ENCODE data around the gene HIP1.
"Not testable (repeated sequence)": the region's sequence is repeated elsewhere in the genome, so short reads cannot be mapped to it uniquely, and the experiment has no call there.

HIP1 gene

DNA sequence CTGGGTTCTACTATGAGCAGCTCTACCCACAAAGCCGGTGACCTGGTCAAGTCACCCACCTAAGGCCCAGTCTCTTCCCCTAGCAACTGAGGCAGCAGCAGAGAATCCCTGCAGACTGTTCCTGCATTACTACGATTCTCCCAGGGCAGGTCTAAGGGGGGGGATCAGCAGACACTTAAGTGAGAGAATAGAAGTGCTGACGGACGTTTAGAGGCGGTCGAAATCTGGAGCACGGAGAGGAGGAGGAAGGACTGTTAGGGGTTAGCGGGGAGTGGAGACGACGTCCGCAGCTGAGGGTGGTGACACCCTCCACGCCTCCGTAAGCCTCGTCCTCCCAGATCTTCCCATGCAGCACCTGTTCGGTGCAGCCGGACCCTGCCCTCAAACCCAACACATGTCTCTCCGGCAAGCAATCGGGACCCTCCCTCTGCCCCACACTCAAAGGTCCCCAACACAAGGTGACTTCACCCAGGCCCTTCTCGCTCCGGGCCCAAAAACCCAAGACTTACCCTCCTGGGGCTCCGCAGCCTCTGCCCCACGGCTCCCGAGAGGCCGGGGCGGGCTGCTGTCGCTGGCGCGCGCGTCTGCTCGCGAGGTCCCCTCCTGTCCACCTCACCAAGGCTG, 253.3 kb downstream of the HIP1 start:
- not testable (repeated sequence) for DNase-seq
